HG02884 (cell line): ENCODE measurements around the gene CDC42SE2.

Experiments used
- ATAC-seq: cut with Tn5 transposase; IDR thresholded peaks from one replicate; pipeline ENCODE4 v1.9.1; 2021; ENCODE audit warnings: mild to moderate bottlenecking, moderate library complexity; ENCODE audit not compliant: unreplicated experiment

Gene CDC42SE2

GRCh38 chr5:131426011-131426410 lies 162.2 kb downstream of the CDC42SE2 start:
- no peak for ATAC-seq

DNA sequence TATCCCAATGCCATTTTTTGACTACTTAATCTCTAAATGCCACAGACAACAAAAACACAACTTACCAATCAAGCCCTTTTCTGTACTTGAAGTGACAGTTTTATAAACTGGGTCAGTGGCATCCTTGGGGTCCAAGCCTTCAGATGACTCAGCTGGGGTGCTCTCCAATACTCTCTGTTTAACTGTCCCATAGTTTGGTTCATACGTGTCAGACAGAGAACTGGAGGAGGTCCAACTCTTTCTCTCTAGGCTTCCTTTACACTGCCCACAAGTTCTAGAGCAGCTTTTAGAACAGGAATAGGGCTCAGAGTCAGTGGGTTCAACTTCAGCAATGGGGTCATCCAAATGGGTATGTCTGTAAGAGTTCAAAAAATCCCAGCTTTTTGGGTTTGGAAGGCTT lies 166.9 kb downstream of the CDC42SE2 start:
- ATAC-seq, result no peak

- no peak for ATAC-seq
Observed at GRCh38 chr5:131431794-131432193, 167.9 kb downstream of the CDC42SE2 start.

- no peak for ATAC-seq
Observed at GRCh38 chr5:131433109-131433508, 169.3 kb downstream of the CDC42SE2 start.

- no peak for ATAC-seq
Observed at GRCh38 chr5:131436081-131436480, 172.2 kb downstream of the CDC42SE2 start.

- ATAC-seq, result no peak
Observed at GRCh38 chr5:131441184-131441583, 177.3 kb downstream of the CDC42SE2 start.
